HG03103 (cell line): Measurements from ENCODE around the gene CNKSR1.

Experiments used
- ATAC-seq: cut with Tn5 transposase; IDR thresholded peaks from one replicate; pipeline ENCODE4 v1.9.1; 2021; ENCODE audit warnings: low read depth; ENCODE audit not compliant: unreplicated experiment

Gene CNKSR1

GRCh38 chr1:26177182-26177684 lies at the start of gene CNKSR1:
TSS of gene CNKSR1 (plus strand) at chr1:26177491. CDS start at chr1:26177548, 57 bp downstream.
- peak; percentile 52 for ATAC-seq

- no peak for ATAC-seq
Observed at GRCh38 chr1:26129778-26130177, 47.5 kb upstream of the CNKSR1 start.

GRCh38 chr1:26130695-26131094 lies 46.6 kb upstream of the CNKSR1 start:
- ATAC-seq = no peak

DNA sequence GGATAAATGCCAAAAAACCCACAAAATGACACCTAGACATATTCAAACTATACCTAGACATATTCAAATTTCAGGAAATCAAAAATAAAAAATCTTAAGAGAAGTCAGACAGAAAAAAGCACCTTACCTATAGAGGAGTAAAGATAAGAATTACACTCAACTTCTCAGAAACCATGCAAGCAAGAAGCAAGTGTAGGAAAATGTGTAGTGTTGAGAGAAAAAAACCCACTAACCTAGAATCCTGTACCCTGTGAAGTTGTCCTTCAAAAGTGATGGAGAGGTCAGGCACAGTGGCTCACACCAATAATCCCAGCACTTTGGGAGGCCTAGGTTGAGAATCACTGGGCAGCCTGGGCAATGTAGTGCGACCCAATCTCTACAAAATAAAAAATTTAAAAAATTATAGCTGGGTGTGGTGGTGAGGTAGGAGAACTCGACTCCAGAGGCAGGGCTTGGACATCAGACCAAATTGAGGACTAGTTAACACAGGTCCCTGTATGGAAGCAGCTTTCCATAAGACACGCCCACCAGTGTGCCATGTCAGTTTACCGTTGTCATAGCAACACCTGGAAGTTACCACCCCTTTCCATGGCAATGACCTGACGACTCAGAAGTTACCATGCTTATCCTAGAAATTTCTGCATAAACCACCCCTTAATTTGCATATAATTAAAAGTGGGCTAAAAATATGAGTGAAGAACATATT lies 45.0 kb upstream of the CNKSR1 start:
- ATAC-seq = no peak

GRCh38 chr1:26132834-26133167 lies 44.5 kb upstream of the CNKSR1 start:
- ATAC-seq = no peak

DNA sequence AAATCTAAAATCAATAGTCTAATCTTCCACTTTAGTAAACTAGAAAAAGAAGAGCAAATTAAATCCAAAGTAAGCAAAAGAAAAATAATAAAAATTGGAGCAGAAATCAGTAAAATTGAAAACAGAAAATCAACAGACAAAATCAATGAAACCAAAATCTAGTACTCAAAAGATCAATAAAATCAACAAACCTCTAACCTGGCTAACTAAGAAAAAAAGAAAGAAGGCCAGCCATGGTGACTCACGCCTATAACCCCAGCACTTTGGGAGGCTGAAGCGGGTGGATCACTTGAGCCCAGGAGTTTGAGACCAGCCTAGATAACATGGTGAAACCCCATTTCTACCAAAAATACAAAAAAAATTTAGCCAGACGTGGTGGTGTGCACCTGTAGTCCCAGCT lies 42.8 kb upstream of the CNKSR1 start:
- ATAC-seq = no peak

DNA sequence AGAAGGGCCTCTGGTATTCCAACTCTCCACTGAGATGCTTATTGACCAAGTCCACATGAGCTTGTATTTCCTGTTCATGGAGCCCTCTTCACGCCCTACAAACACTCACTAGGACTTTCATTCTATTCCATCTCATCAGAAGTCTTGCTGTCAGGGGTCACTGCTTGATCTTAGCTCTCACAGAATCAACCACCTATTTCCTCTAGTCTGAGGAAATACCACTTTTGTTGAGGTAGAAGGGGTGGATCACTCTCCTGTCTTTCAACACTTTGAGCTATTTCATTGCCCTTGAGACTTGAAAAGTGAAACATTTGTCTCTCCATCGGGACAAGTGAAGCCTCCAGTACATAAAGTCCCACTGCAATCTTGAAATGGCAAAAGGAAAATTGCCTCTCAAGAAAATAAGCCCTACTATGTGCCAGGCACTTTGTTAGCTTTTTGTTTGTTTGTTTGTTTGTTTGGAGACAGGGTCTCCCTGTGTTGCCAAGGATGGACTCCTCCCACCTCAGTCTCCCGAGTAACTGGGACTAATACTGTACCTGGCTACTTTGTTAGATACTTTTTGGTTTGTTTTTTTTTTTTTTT lies 38.2 kb upstream of the CNKSR1 start:
- ATAC-seq = no peak

DNA sequence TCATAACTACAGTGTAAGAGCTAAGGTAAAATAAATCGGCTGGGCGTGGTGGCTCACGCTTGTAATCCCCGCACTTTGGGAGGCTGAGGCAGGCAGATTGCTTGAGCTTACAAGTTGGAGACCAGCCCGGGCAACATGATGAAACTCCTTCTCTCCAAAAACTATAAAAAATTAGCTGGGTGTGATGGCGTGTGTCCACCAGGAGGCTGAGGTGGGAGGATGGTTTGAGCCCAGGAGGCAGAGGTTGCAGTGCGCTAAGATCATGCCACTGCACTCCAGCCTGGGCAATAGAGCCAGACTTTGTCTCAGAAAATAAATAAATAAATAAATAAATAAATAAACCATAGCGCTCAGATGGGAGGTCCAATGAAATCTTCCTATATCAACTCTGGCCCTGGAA lies 35.1 kb upstream of the CNKSR1 start:
- ATAC-seq = no peak

- no peak for ATAC-seq
Observed at GRCh38 chr1:26145041-26145959, 32.0 kb upstream of the CNKSR1 start.

- ATAC-seq = no peak
Observed at GRCh38 chr1:26145960-26146294, 31.4 kb upstream of the CNKSR1 start.

DNA sequence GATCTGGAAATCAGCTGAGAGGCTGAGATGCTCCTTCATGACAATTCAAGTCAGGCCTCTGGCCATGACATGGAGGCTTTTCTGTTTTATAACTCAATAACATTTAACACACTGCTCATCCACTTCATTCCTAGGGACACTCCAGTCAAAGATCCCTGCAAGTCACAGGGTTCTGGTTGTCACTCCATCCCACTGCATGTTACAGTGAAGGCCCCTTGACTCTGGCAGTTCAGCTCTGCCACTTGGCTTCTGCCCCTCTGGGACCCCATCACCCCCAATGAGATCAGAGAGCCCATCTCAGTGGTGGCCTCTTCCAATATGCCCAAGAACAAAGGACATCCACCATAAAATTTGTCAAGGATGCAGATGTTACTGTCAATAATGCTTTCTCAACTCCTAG lies 28.4 kb upstream of the CNKSR1 start:
- ATAC-seq = no peak

DNA sequence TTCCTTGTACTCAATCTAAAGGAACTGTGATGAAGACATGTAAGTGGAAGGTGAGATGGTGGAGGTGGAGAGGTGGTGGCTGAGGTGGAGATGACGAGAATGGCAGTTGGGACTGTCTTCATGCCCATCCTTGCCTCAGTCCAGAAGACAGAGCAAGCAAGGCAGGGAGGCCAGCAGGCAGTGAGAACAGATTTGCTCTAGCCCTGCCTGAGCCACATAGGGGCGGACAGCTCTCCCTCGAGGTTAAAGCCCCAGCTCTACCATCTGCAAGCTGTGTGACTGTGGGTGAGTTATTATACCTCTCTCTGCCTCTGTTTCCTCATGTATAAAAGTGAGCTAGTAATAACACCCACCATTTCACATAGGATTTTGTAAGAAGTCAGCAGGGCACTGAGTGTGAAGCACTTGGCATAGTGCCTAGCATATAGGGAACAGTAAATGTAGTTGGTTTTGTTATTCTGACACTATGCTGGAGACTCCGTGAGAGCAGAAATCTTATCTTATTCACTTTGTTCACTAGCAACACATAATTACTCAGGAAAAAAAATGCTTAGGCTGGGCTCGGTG lies 23.2 kb upstream of the CNKSR1 start:
- ATAC-seq = no peak

DNA sequence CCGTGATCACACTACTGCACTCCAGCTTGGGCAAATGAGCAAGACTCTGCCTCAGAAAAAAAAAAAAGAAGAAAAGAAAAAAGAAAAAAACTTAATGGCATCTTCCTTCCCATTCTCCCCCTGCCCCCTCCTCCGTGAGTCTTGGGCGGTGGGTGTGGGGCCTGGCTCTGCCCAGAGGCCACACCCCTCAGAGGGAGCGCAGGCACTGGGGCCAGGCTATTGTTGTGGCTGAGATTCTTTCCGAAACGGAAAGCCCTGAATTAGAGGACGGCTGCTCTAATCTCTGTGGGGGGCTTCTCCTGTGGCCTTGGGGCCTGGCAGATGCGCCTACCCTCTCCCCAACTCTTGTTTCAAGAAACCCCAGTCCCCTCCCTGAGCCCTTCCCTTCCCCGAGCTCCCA lies 22.5 kb upstream of the CNKSR1 start:
- ATAC-seq = no peak

- no peak for ATAC-seq
Observed at GRCh38 chr1:26155370-26156284, 21.7 kb upstream of the CNKSR1 start.

DNA sequence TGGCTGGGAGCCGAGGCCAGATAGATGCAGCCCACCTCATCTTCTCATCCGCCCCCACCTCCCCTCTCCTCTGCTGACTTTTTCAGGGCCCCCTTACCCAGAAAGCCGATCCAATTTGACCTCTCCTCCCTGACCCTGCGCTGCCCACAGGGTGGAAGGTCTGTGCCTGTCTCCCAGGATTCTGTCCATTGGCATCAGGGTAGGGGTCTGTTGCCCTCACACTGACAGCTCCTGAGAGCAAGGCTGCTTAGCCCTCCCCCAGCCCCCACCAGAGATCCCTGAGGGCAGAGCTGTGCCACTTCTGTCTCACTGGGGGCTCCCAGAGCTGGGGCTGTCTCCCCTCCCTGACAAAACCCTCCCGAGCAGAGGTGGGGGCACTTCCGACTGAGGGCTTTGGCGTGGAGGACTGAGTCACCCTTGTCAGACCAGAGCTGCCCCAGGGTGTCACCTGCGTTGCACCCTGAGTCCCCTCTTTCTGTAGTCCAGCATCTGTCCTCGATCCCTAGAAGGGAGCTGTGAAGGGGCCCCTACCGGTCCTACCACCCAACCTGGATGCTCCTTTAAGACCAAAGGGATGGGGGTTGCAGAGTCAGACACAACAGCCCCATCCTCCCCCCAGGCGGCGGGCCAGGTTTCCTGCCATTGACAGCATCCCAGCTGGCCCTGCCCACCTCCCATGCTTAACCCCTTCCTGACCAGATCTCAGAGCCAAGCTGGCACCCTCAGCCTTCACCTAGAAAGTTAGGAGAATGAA lies 20.8 kb upstream of the CNKSR1 start:
- no peak for ATAC-seq

GRCh38 chr1:26158271-26158907 lies 18.9 kb upstream of the CNKSR1 start:
- no peak for ATAC-seq

GRCh38 chr1:26158908-26159742 lies 18.2 kb upstream of the CNKSR1 start, which contains the start of gene FAM110D:
TSS of gene FAM110D (plus strand) at chr1:26159079. CDS start at chr1:26161292, 2,213 bp downstream.
- ATAC-seq = no peak

DNA sequence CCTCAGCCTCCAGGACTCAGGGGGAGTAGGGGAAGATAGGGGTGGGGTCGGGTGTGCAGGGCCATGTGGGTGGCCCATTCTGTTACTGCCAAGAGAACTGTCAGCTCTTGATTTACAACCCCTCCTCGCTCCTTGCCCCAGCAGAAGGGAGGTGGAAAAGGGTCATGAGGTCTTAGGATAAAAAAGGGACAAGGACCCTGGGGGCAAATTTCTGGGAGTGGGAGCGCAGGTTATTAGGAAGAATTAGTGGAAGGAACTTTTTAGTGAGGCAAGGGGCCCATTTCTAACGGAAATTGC lies 17.6 kb upstream of the CNKSR1 start:
- no peak for ATAC-seq
